Measurements from ENCODE around the gene CEP85L.
A peak's percentile ranks its signal among the peaks of the same experiment; 100 is the strongest.

Gene CEP85L

DNA sequence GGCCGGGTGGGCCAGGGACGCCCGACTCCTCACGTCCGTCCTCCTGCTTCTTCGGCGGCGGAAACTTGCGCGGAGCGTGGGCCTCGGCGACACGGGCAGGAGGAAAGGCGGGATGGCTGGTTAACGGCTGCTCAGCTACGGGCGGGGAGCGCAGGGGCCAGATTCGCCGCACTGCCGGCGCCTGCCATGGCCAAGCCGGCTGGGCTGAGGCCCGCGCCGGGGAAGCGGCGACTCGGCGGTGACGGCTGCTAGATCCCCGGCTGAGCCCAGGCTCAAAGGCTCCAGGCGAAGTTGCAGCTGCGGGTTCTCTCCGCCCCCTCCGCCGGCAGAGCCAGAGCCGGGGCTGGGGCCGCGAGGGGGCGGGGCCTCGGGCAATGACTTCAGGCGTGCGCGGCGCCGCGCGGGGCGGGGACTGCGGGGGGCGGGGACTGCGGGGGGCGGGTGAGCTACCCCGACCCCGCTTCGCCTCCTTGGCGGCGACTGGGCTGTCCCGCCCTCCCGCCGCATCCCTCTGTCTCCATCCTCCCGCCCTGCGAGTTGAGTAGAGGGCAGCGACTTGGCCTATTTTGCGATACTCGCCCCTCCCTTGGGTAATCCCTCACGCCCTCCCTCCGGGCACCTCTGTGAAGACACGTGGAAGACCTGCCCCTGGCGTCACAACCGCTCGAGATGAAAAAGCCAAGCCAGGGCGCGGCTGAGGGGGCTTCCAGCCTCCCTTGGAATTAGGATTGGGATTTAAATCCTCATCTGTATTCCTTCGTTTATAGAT is at the start of gene CEP85L:
TSS of gene CEP85L (minus strand) at position 310 of the 769 bp plus-strand sequence. CDS start 322 bp downstream, outside the sequence.
- DNase-seq (ENCODE audit: low read depth in 1 of 2, low spot score in 1 of 2) = peak; percentile 74 to 88

DNA sequence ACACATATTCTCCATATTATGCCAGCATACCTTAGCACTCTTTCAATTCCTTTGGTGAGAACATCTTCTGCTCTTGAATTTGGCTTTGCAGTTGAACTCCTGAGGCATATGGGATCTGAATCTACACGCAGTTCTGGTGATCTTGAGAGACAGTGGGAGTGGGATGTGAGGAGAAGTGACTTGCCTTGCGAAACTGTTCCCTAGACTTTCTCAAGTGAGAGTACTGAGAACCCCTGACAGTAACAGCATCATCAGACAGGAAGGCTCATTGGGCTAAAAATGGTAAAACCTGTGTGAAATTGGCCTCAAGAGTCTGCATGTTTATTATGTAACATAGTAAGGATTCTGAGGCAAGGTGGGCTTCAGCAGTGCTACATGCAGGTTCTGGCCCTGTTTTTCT is 49.1 kb upstream of the CEP85L start:
- no peak for DNase-seq (ENCODE audit: low read depth in 1 of 2, low spot score in 1 of 2)

DNA sequence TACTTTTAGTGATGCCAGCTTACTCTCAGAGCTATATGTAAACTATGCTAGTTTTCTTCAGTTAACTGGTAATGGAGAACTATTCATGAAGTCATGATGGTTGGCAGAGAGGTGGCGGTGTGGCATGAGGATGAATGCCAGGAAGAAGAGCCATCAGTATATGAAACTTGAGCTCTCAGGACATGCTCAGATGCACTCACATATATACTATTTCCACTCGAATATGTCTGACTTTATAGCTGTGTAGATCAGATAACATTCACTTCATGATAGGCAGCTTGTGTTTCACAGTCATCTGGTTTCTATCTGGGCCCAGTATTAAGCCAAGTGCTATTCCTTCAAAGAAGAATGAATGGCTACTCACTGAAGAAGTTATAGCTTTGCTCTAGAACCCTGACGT is 46.2 kb upstream of the CEP85L start:
- DNase-seq (ENCODE audit: low read depth in 1 of 2, low spot score in 1 of 2) = no peak

DNA sequence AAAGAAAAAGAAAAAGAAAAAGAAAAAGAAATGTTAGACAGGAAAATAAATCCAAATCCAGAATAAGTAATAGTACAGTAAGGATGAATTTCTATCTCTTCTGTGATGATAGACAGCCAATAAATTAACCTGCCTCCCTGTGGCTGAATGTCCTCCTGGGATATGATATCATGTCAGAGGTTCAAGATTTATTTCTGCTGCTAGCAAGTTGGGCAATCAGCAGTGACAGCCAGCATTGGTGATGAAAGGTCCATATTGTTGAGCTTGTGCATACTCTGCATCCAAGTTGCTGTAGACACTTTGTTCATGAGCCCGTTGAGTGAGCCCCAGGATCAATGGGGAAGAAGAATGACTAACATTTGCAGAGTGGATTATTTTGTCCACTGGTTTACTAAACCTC is 44.9 kb upstream of the CEP85L start:
- DNase-seq (ENCODE audit: low read depth in 1 of 2, low spot score in 1 of 2) = no peak

DNA sequence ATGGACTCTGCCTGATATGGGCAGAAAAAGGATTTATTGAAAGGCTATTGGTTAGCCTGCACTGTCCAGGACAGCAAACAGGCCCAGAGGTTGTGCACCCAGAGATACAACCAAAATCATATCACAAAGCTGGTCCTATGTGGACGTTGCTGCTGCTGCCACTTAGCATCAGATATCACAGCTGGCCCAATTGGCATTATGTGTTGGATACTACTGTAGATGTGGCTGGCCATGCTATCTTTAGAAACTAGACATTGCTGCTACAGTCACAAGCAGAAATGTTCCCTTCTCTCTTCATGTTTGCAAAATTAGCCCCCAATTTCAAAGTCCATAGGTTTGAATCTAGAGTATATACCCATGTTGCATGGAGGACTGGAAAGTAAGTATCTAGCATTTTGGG is 42.2 kb upstream of the CEP85L start:
- no peak for DNase-seq (ENCODE audit: low read depth in 1 of 2, low spot score in 1 of 2)

DNA sequence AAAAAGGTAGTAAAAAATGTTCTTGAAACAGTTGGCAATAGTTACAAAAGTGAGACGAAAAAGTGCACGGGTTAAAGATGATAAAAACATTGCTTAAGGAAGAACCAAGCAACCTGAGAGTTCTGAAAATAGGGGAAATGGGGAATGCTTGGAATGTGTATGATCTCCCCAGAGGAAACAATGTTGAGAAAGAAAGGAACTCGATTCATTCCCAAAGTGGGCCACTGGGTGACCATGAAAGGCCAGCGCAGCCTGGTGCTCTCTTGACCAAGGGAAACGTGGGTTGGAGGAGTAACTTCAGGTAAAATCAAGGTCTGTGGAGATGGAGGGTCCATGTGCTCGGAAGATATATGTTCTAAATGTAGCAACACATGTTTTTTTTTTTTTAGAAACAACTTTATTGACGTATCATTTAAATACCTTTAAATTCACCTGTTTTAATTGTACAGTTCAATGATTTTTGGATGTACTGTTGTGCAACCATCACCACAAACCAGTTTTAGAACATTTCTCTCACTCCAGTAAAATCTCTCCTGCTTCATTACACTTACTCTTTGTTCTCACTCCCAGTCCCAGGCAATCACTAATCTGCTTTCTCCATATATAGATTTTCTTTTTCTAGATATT is 34.5 kb upstream of the CEP85L start:
- DNase-seq (ENCODE audit: low read depth in 1 of 2, low spot score in 1 of 2) = no peak

DNA sequence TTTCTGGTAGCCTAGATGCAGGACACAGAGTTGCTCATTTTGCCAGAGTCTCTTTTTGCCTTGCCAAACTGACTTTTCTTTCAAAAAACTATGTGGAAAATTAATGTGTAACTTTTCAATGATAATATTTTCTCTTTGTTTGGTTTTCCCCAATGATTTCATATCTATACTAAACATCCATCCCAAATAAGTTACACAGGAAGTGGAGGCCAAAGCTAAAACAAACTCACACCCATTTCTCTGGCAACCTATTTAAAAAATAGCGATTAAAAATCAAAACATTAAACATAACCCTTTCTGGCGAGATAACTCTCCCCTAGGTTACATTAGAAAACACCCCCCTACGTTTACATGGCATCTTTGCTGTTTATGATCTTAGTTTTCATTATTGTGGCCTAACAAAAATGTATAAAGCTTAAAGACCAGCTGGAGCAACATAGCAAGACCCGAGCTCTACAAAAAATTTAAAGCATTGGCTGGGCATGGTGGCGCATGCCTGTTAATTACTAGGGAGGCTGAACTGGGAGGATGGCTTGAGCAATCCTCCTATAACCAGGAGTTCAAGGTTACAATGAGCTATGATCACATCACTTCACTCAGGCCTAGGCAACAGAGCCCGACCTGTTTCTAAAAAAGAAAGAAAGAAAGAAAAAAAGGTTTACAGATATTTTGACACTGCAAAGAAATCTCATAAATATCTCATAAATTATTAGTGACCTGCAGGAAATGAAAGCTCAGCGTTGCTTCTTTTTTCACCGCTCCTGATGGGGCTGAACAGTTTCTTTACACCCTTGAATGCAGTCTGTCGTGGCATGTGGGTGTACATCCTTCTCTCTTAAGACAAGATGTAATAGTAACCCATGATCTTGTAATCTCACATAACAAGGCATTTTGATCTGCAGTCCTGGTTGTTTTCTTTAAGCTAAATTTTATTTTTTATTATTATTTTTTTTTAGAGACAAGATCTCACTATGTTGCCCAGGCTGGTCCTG is 32.8 kb upstream of the CEP85L start:
- no peak for DNase-seq (ENCODE audit: low read depth in 1 of 2, low spot score in 1 of 2)

DNA sequence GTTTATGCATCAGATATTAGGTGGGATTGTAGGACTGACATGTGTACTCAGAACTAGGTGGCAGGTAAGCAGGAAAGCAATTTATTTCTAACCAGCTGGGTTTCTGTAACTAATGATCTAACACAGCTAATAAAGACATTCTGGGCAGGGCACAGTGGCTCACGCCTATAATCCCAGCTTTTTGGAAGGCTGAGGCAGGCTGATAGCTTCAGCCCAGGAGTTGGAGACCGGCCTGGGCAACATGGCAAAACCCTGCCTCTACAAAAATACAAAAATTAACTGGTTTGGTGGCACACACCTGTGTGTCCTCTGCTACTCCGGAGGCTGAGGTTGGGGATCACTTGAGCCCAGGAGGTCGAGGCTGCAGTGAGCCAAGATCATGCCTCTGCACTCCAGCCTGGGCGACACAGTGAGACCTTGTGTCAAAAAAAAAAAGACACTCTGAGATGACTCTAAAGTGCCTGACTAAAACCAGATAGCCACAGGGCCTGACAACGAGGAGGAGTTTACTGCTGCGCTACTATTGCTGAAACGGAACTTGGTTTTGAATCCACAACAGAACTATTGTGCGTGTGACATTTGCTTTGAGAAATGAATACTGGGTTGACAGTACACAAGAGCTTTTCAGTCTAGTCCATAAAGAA is 29.2 kb upstream of the CEP85L start:
- DNase-seq (ENCODE audit: low read depth in 1 of 2, low spot score in 1 of 2) = no peak

DNA sequence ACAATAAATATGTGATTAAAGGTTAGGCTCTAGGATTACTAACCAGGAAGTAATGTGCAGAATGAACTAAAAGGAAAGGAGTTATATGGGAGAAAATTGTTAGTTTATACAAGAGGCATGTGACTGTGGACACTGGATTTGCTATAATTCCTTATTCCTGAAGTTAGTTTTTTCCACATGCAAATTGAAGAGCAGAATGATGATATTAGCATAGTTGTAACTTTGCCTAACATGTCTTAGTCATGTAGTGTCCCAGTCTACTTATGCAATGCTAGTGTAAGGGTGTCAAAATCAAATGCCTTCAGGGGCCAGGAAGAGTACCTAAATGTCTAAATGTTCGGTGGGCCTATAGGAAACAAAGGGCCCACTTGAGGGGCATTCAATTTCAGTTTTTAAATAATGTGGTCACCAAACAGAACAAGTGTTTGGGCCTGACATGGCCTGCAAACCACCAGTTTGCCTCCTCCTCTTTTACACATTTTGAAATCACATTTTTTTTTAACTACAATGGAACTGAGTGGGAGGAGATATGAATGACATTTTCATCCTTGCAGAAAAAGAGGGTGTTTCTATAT is 28.0 kb upstream of the CEP85L start:
- DNase-seq (ENCODE audit: low read depth in 1 of 2, low spot score in 1 of 2) = no peak

DNA sequence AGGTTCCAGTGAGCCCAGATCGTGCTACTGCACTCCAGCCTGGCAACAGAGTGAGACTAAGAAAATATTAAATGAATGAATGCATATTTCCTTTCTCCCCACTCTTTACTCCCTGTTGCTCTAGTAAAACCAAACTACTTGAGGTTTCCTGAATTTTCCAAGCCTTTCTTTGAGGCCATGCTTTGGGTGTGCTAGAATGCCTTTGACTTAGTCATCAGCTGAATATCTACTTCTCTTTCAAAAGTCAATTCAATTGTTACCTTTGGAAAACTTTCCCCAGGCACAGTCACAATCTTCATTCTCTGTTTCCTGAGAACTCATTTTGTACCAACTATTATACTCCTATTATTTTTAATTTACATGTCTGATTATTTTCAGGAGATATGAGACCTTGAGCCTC is 27.5 kb upstream of the CEP85L start:
- no peak for DNase-seq (ENCODE audit: low read depth in 1 of 2, low spot score in 1 of 2)

DNA sequence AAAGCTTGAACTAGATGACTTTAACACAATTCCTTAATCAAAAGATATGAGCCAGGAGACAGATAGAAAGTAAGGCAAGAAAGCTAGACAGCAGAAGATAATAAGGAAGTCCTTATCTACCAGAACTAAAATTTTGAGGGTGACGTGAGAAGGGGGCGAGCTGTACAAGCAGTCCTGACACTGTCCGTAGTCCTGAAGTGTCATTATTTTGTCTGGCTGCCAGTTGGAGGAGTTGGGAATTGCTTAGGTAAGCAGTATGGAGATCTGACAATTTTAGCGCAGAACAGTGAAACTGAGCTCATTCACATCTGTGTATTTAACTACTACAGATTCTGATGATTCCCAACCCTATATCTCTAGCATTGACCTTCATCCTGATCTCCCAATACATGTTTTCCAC is 25.8 kb upstream of the CEP85L start:
- DNase-seq (ENCODE audit: low read depth in 1 of 2, low spot score in 1 of 2) = no peak

DNA sequence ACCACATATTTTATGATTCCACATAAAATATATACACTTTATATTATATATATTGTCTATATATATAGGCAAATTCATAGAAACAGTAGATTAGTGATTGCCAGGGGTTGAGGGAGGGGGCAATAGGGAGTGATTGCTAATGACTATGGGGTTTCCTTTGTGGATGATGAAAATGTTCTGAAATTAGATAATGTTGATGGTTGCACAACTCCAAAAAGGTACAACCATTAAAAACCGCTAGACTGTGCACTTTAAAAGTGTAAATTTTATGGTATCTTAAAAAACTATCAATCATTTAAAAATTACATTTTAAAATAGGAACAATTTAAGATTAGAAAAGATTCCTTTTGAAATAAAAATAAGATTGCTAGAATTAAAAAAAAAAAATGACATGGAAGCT is 23.8 kb upstream of the CEP85L start:
- DNase-seq (ENCODE audit: low read depth in 1 of 2, low spot score in 1 of 2) = no peak

DNA sequence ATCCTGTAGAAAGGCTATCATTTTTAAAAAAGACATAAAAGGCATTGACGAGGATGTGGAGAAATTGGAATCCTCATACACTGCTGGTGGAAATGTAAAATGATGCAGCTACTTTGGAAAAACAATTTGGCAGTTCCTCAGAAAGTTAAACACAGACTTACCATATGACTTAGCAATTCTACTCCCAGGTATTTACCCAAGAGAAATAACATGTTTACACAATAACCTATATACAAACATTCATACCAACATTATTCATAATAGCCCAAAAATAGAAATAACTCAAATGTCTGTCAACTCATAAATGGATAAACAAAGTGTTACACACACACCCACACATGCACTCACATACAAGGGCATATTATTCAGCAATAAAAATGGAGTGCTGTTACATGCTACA is 23.4 kb upstream of the CEP85L start:
- DNase-seq (ENCODE audit: low read depth in 1 of 2, low spot score in 1 of 2) = no peak

DNA sequence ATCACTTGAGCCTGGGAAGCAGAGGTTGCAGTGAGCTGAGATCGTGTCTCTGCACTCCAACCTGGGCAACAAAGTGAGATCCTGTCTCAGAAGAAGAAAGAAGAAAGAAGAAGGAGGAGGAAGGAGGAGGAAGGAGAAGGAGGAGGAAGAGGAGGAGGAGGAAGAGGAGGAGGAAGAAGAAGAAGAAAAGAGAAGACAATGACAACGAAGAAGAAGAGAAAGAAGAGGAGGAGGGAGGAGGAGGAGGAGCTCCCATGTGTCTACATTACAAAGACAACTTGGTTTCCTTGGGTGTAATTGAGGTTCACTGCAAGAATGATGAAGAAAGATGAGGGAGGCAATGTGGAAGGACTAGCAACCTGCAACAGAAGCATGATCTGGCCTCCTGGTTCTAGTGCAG is 21.3 kb upstream of the CEP85L start:
- no peak for DNase-seq (ENCODE audit: low read depth in 1 of 2, low spot score in 1 of 2)

DNA sequence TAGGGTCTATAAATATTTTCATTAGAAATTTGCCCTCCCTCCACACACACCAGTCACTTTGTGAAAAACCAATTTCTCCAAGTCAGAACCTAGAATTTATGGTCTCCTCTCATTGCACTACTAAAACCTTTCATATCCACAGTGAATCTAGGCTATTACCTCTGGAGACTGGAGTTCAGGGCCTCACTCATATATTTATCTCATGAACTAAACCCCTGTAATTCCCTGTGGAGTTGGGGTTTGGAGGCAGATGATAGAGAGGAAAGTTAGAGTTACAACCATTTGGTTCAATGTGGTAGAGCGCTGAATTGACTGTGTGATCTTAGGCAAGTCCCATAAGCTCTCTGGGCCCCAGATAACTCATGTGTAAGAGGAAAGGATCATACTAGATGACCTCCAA is 18.2 kb upstream of the CEP85L start:
- no peak for DNase-seq (ENCODE audit: low read depth in 1 of 2, low spot score in 1 of 2)

DNA sequence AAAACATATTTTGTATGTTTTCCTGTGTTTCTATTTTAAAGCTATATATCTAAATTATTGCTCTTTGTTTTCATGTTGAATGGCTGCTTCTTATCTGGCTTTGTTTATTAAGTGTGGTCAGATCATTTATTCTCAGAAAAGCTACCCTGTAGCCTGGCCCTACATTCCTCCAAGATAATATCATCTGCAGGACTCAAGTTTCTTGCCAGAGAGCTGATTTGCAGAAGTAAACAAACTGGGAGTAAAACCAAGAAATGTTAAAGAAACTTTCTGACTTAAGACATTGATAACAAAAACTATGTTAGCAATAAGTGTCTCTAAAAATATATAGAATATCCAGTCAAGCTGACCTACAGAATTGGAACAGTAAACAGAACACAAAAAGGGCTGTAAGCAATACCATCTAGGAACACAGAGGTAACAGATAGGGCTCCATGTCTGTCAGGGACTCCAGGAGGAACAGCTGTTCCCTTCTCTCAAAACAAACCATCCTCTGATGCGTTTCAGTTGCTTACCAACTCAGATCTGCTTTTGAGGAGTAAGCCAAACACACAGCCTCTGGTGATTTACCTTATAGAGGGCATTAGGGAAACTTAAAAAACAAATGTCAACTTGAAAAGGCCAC is 17.5 kb upstream of the CEP85L start:
- DNase-seq (ENCODE audit: low read depth in 1 of 2, low spot score in 1 of 2) = no peak

DNA sequence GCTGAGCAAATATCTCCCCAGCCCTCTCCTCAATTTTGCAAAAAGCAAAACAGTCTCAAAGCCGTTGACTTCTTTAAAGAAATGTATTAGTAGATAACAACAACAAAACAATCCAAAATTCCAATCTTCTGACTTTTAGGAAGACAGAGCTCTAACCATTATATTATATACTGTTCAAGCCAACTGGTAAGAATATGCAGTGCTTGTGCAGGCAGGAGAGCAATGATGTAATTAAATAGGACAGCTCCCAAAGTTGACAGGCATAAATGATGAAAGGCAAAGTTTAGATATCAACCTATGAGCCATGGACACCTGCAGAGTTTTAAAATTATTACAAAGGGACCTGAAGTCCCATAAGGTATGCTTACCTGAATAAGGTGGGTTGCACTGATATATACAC is 16.6 kb upstream of the CEP85L start:
- DNase-seq (ENCODE audit: low read depth in 1 of 2, low spot score in 1 of 2) = no peak

DNA sequence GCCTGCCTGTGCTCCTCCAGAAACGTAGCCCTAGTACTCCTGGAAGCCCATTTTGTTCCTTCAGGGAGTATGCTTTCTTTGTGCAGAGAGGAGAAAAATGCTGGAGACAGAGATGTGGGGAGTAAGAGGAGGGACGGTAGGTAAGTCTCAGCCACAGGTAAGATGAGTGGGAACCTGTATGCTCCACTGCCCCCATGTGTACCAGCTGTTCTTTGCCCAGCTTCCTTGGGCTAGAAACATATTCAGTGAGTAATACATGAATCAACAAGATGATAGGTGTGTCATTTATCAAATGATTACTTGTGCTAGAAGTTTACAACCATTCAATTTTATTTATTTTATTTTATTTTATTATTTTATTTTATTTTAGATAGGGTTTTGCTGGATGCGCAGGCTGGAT is 13.6 kb upstream of the CEP85L start:
- no peak for DNase-seq (ENCODE audit: low read depth in 1 of 2, low spot score in 1 of 2)

DNA sequence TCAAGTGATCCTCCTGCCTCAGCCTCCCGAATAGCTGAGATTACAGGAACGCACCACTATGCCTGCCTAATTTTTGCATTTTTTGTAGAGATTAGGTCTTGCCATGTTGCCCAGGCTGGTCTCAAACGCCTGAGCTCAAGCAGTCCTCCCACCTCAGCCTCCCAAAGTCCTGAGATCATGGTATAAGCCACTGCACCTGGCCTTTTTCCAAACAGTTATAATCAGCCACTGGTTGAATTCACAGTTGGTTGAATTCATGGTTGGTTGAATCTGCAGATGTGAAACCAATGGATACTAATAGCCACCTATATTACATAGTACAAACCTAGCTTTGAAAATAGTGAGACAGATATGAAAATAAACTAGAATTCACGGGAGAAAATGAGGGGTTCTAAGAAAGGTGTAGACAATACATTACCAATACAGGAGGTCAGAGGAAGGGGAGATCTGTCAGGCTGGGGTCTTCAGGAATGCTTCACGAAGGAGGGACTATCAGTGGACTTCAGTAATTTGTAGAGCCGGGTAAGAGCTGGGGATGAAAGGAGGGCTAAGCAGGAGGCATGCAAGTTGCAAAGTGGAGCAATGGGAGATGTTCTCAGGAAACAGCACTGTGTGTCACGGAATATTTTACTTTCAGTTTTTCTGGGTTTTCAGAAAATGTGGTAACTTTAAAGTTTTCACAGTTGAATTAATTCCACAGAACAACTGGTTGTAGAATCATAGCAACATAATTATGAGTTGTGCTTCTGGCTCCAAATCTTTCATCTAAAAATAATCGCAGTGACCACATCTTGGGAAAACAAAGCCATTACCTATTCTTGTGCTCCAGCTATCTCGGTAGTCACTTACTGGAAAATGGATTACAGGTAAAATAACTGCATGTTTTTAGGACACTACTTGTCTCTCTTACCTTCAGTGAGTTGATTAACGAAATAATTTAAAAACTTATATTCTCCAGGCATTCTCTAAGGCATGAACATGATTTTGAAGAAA is 12.9 kb upstream of the CEP85L start:
- DNase-seq (ENCODE audit: low read depth in 1 of 2, low spot score in 1 of 2) = no peak
